ENCODE results near the gene PIAS1. TPM values are rescaled to one million over a fixed set of nuclear protein-coding genes. Genes with fewer than 3 reads are reported as not detected.
"Not testable (repeated sequence)": the region's sequence is repeated elsewhere in the genome, so short reads cannot be mapped to it uniquely, and the experiment has no call there.

PIAS1 gene
- total RNA-seq, 1 donor from 2014 or later = 59.9 TPM

DNA sequence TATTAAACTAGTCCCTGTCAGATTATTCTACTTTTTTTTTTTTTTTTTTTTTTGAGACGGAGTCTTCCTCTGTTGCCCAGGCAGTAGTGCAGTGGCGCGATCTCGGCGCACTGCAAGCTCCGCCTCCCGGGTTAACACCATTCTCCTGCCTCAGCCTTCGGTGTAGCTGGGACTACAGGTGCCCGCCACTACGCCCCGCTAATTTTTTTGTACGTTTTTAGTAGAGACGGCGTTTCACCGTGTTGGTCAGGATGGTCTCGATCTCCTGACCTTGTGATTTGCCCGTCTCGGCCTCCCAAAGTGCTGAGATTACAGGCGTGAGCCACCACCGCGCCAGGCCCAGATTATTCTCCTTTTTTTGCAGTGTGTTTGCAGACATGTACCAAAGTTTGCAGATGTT is 4.9 kb downstream of the PIAS1 start:
- ATAC-seq; DNase-seq (ENCODE audit: low spot score); intact Hi-C loops (cut with DNase I): not testable (repeated sequence)

- no peak for ATAC-seq
- no peak for DNase-seq (ENCODE audit: low spot score)
- intact Hi-C loops (cut with DNase I) = no loop called here
Observed at GRCh38 chr15:68059630-68060029, 5.5 kb downstream of the PIAS1 start.

GRCh38 chr15:68061171-68061570 is 7.1 kb downstream of the PIAS1 start:
- intact Hi-C loops (cut with DNase I) = no loop called here
- DNase-seq (ENCODE audit: low spot score) = no peak
- ATAC-seq = no peak

- ATAC-seq (no peak), DNase-seq (ENCODE audit: low spot score) (no peak)
- intact Hi-C loops (cut with DNase I) = no loop called here
Observed at GRCh38 chr15:68061602-68062001, 7.5 kb downstream of the PIAS1 start.

- intact Hi-C loops (cut with DNase I) = no loop called here
- ATAC-seq (no peak), DNase-seq (ENCODE audit: low spot score) (no peak)
Observed at GRCh38 chr15:68062214-68062613, 8.1 kb downstream of the PIAS1 start.

- intact Hi-C loops (cut with DNase I) = no loop called here
- ATAC-seq = no peak
- no peak for DNase-seq (ENCODE audit: low spot score)
Observed at GRCh38 chr15:68062946-68063465, 8.9 kb downstream of the PIAS1 start.

DNA sequence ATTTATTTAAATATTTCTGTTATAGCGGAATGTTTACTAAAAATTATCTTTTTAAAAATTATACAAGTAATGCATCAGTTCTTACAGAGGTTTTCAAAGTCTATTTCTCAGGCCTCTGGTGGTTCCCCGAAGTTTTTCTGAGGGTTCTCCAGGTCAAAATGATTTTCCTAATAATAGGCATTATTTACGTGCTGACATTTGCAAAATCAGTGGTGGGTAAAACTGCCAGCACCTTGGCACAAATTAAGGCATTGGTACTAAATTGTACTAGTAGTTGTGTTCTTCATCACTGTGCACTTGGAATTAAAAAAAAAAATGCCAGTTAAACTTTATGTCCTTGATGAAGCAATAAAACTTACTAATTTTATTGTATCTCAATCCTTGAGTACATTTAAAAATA is 9.5 kb downstream of the PIAS1 start:
- ATAC-seq (no peak), DNase-seq (ENCODE audit: low spot score) (no peak)
- intact Hi-C loops (cut with DNase I) = no loop called here

DNA sequence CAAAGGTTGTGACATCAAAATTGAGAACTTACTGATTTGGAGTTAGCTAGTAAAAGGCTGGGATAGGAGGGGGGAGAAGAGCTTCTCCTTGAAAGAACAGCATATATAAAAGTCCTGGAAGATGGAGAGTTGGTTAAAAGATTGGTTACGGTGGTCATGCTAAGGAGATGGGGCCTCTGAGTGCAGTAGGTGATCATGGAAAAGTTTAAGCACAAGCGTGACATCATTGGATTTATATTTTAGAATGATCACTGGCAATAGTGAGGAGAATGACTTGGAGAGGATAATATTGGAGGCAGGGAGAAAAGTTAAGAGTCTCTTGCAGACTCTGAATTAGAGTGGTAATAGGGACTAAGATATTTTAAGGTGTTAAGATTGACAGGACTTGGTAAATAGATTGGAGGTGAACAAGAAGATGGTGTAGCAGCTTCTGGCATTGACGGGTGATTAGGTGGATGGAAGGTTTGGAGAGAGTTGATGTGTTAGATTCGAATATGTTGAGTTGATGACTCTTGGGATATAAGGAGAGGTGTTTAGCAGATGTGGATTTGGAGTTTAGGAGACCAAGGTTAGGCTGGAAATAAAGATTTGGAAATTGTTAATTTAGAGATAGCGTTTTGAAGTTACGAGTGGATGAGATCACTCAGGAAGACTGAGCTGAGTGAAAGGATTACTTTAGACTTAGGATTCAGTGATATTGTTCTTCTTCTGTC is 19.6 kb downstream of the PIAS1 start:
- DNase-seq (ENCODE audit: low spot score) (no peak), ATAC-seq (no peak)
- intact Hi-C loops (cut with DNase I) = no loop called here

GRCh38 chr15:68075764-68076385 is 21.8 kb downstream of the PIAS1 start:
- DNase-seq (ENCODE audit: low spot score) (no peak), ATAC-seq (no peak)
- intact Hi-C loops (cut with DNase I) = no loop called here

DNA sequence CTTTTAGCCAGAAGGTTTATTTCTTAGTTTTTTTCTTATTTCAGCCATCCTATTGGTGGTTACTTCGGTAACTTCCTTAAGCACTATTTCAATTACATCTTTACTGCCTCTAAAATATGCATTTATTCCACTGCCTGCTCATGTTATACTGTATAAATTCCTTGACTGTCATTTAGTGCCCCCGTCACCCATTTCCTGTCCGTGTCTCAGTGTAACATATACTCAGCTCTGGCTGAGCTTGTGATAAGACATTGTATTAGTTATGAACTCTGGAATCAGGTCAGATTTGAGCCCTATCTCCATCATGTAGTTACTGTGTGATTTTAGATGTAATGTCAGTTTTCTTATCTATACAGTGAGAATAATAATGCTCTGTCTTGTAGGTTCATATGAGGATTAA is 24.2 kb downstream of the PIAS1 start:
- intact Hi-C loops (cut with DNase I) = no loop called here
- no peak for DNase-seq (ENCODE audit: low spot score)
- ATAC-seq = no peak

DNA sequence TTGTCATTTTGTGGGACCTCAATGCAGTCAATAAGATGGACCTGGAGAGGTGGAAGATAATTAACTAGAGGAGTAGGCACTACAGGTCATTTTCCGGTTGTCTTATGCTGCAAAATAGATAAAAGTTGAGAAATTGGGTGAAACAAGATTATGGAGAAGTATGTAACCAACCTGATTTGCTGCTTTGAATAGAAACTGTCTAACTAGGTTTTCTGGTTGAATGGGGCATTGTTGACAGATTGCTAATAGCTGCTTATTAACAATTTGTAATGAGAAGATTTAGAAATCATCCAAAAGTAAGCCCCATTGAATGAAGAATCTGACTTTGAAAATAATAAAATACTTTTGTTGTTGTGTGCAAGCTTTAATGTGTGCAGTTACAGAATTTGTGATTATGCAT is 26.2 kb downstream of the PIAS1 start:
- ATAC-seq (no peak), DNase-seq (ENCODE audit: low spot score) (no peak)
- intact Hi-C loops (cut with DNase I) = no loop called here

GRCh38 chr15:68080783-68081182 is 26.7 kb downstream of the PIAS1 start:
- DNase-seq (ENCODE audit: low spot score) = no peak
- intact Hi-C loops (cut with DNase I) = no loop called here
- ATAC-seq = no peak

- DNase-seq (ENCODE audit: low spot score) (no peak), ATAC-seq (no peak)
- intact Hi-C loops (cut with DNase I) = no loop called here
Observed at GRCh38 chr15:68081869-68082505, 27.9 kb downstream of the PIAS1 start.

DNA sequence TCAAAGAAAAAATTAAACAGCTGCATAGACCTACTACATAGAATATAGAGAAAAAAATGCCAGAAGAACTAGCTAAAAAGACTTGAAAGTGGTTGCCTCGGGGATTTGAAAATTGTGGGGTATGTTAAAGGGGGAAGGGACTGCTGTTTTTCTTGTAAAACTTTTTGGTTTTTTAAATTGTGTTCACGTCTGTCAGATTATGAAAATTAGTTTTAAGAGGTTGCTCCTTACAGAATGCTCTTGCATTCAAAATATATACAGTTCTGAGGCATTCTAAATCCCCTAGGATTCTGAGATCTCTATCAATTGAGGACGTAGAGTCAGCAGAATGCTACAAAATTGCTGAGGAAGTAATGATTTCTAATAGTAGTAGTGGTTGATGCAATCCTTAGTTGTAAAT is 28.6 kb downstream of the PIAS1 start:
- ATAC-seq (no peak), DNase-seq (ENCODE audit: low spot score) (no peak)
- intact Hi-C loops (cut with DNase I) = no loop called here

- intact Hi-C loops (cut with DNase I) = no loop called here
- no peak for ATAC-seq
Observed at GRCh38 chr15:68083463-68083862, 29.3 kb downstream of the PIAS1 start.

DNA sequence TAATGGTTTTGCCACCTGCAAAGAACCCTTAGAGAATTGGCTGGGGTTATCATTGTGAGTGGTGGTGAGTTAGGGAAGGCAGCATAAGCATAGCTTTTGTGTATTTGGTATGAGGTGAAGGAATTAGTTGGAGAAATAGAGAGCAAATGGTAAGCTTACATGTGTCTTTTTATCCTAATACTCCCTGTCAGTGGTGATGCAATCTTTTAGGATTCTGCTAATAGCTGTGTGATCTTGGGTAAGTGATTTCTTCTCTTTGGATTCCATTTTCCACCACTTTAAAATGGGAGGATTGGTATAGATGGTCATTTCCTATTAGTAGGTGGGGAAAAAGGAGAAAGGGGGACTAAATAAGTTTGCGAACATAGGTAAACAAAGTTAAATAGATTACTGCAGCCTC is 30.9 kb downstream of the PIAS1 start:
- DNase-seq (ENCODE audit: low spot score) (no peak), ATAC-seq (no peak)
- intact Hi-C loops (cut with DNase I) = no loop called here

More at GRCh38 chr15:68083463-68083862, 29.3 kb downstream of the PIAS1 start:
- no peak for DNase-seq (ENCODE audit: low spot score)

DNA sequence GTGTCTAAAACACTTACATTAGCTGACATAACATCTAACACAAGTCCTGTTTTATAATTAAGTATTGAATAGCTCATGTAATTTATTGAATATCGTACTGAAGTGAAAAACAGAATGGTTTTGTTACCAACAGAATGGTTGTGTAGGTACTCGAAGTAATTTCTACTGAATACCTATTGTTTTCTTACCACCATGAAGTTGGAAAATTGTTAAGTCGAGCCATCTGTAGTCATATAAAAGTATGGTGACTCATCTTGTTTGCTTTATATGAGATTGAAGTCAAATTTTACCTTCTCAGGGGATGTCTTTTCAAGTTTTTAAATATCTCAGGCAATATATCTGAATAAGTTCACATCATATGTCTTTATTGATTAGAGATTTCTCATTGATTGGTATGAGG is 37.6 kb downstream of the PIAS1 start:
- ATAC-seq (no peak), DNase-seq (ENCODE audit: low spot score) (no peak)
- intact Hi-C loops (cut with DNase I) = no loop called here

DNA sequence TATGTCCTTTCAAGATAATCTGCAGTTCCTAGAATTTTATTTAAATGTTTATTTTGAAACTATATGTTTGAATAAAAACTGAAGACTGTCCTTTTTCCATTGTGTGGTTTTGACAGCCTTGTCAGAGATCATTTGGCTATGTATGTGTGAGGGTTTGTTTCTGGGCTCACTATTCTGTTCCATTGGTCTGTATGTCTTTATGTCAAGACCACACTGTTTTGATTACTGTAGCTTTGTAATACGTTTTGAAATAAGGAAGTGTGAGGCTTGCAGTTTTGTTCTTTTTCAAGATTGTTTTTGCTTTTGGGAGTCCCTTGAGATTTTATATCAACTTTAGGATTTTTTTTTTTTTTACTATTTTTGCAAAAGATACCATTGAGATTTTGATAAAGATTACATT is 42.0 kb downstream of the PIAS1 start:
- DNase-seq (ENCODE audit: low spot score) (no peak), ATAC-seq (no peak)
- intact Hi-C loops (cut with DNase I) = no loop called here

- intact Hi-C loops (cut with DNase I) = no loop called here
- DNase-seq (ENCODE audit: low spot score) (no peak), ATAC-seq (no peak)
Observed at GRCh38 chr15:68097029-68097428, 42.9 kb downstream of the PIAS1 start.

DNA sequence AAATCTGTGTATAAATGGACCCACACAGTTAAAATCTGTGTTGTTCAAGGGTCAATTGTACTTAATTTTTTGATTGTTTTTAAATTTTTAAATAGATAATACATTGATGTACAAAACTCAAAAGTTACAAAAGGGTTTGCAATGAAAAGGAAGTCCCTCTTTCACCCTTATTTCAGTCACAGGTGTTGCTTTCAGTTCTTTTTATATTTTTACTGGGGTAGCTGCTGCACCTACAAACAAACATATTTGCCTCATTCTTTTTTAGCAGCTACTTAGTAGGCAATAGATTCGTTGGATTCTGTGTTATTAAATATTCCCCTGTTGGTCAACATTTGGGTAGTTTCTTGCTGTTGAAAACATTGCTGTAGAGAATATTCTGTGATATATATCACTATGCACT is 44.4 kb downstream of the PIAS1 start:
- intact Hi-C loops (cut with DNase I) = no loop called here
- ATAC-seq = no peak
- DNase-seq (ENCODE audit: low spot score) = no peak

All from sciatic nerve (tissue), 2 donors.